GM19372 (cell line): Measurements from ENCODE around the gene RBP7.
A peak's percentile ranks its signal among the peaks of the same experiment; 100 is the strongest.
"Not testable (repeated sequence)": the region's sequence is repeated elsewhere in the genome, so short reads cannot be mapped to it uniquely, and the experiment has no call there.

Experiments used
- ATAC-seq: cut with Tn5 transposase; IDR thresholded peaks from one replicate; pipeline ENCODE4 v1.9.1; 2021; ENCODE audit warnings: mild to moderate bottlenecking, low read depth, moderate library complexity; ENCODE audit not compliant: unreplicated experiment

The RBP7 gene

GRCh38 chr1:10028956-10029500, 32.0 kb downstream of the RBP7 start:
- not testable (repeated sequence) for ATAC-seq

- ATAC-seq: no peak
These were observed 34.4 kb downstream of the RBP7 start for GRCh38 chr1:10031461-10031860.

GRCh38 chr1:10032590-10033358, 35.7 kb downstream of the RBP7 start, which contains the start of gene UBE4B:
TSS of gene UBE4B (plus strand) at chr1:10032958. CDS start at chr1:10033671, 713 bp downstream.
- ATAC-seq: peak; percentile 97

GRCh38 chr1:10033359-10033845, 36.4 kb downstream of the RBP7 start:
- peak; percentile 9 for ATAC-seq

GRCh38 chr1:10042746-10043145, 45.7 kb downstream of the RBP7 start:
- no peak for ATAC-seq

GRCh38 chr1:10045480-10046355, 48.7 kb downstream of the RBP7 start:
- no peak for ATAC-seq

GRCh38 chr1:10046356-10047085, 49.5 kb downstream of the RBP7 start:
- ATAC-seq: no peak

- no peak for ATAC-seq
These were observed 51.6 kb downstream of the RBP7 start for GRCh38 chr1:10048601-10049000.

- no peak for ATAC-seq
These were observed 53.6 kb downstream of the RBP7 start for GRCh38 chr1:10050611-10051010.

- ATAC-seq: no peak
These were observed 54.6 kb downstream of the RBP7 start for GRCh38 chr1:10051656-10052055.

GRCh38 chr1:10052347-10052746, 55.3 kb downstream of the RBP7 start:
- ATAC-seq: no peak

GRCh38 chr1:10054465-10054864, 57.4 kb downstream of the RBP7 start:
- no peak for ATAC-seq

GRCh38 chr1:10056599-10056987, 59.6 kb downstream of the RBP7 start:
- ATAC-seq: no peak

- no peak for ATAC-seq
These were observed 60.3 kb downstream of the RBP7 start for GRCh38 chr1:10057343-10057742.

GRCh38 chr1:10057796-10058195, 60.8 kb downstream of the RBP7 start:
- no peak for ATAC-seq

- no peak for ATAC-seq
These were observed 62.3 kb downstream of the RBP7 start for GRCh38 chr1:10059342-10059718.

GRCh38 chr1:10060311-10061100, 63.5 kb downstream of the RBP7 start:
- no peak for ATAC-seq

GRCh38 chr1:10061276-10061675, 64.2 kb downstream of the RBP7 start:
- no peak for ATAC-seq

- no peak for ATAC-seq
These were observed 66.8 kb downstream of the RBP7 start for GRCh38 chr1:10063878-10064277.
